Measurements from ENCODE around the gene CATSPERD. TPM values are rescaled to one million over a fixed set of nuclear protein-coding genes. Genes with fewer than 3 reads are reported as not detected.

Gene CATSPERD
- total RNA-seq, 1 experiment from 2014 or later = not detected

- Histone ChIP-seq H3K4me2 (peak overlapping the region; percentile 46), H3K36me3 (ENCODE audit: low read depth) (no peaks in the 10 kb centered on the region), H3K4me1 (replicated peaks; ENCODE audit: insufficient read depth) (0 out of 2 replicates have a peak, but pooled peaks cover 9% of the 10 kb centered on the region), H3K27me3 (ENCODE audit: insufficient read depth, low read depth) (no peaks in the 10 kb centered on the region), H3K4me3 (peak overlapping the region; percentile 85; the same call in 1 of the 2 replicates), H4K20me1 (ENCODE audit: insufficient read depth) (no peaks in the 10 kb centered on the region), H3K9me2 (ENCODE audit: insufficient read depth) (no peaks in the 10 kb centered on the region), H3F3A (ENCODE audit: insufficient read depth, low read depth) (peaks cover 17% of the 10 kb centered on the region; the same call in 1 of the 2 replicates), H2AFZ (no peak overlapping the region), H3K79me2 (ENCODE audit: low read depth) (no peaks in the 10 kb centered on the region), H3K27ac (no peak overlapping the region), H3K9me3 (ENCODE audit: insufficient read depth, low read depth) (no peaks in the 10 kb centered on the region)
- intact Hi-C loops (cut with micrococcal nuclease; ENCODE audit: unreplicated experiment) = no loop called here
- BruUV-seq (replicated peaks) = TSS peak; percentile 59
- DNase-seq = peak; percentile 56 to 84
- TF ChIP-seq CTCF (conservative IDR thresholded peaks at IDR 0.05) (no peak; the same call in 1 of the 2 replicates), EZH2 (IDR thresholded peaks at IDR 0.05; ENCODE audit: low read depth) (no peak)
- POLR2A ChIA-PET (ENCODE audit: unreplicated experiment) = interaction anchor here (0.6 to 0.7 kb wide), 2 partner anchors 18 to 1673 kb away, joined by 3 to 4 read pairs; partner anchors contain the start of gene CREB3L3
- CTCF ChIA-PET = no interaction called here
These were observed 106.3 kb downstream of the CATSPERD start for GRCh38 chr19:5826531-5827341.

- Histone ChIP-seq H3K4me2 (peak overlapping the region; percentile 46), H3K9me2 (ENCODE audit: insufficient read depth) (no peaks in the 10 kb centered on the region), H3K27me3 (ENCODE audit: insufficient read depth, low read depth) (no peaks in the 10 kb centered on the region), H3K4me1 (replicated peaks; ENCODE audit: insufficient read depth) (0 out of 2 replicates have a peak, but pooled peaks cover 9% of the 10 kb centered on the region), H3K9me3 (ENCODE audit: insufficient read depth, low read depth) (no peaks in the 10 kb centered on the region), H3K79me2 (ENCODE audit: low read depth) (no peaks in the 10 kb centered on the region), H3K4me3 (peak overlapping the region; percentile 85; the same call in 1 of the 2 replicates), H3K27ac (no peak overlapping the region; the same call in 1 of the 2 replicates), H2AFZ (no peak overlapping the region), H3F3A (ENCODE audit: insufficient read depth, low read depth) (peaks cover 17% of the 10 kb centered on the region; the same call in 1 of the 2 replicates), H3K36me3 (ENCODE audit: low read depth) (no peaks in the 10 kb centered on the region), H4K20me1 (ENCODE audit: insufficient read depth) (no peaks in the 10 kb centered on the region)
- ChIA-PET CTCF (interaction anchor here (1.1 kb wide), 1 partner anchor 24 kb away, joined by 4 read pairs; no protein-coding TSS in a partner anchor), POLR2A (ENCODE audit: unreplicated experiment) (interaction anchor here (0.5 to 0.8 kb wide), 7 partner anchors 77 to 1602 kb away, joined by 3 to 18 read pairs (median 5); partner anchors contain the start of gene CAPS)
- DNase-seq = no peak
- TF ChIP-seq EZH2 (IDR thresholded peaks at IDR 0.05; ENCODE audit: low read depth) (no peak), CTCF (conservative IDR thresholded peaks at IDR 0.05) (no peak)
- intact Hi-C loops (cut with micrococcal nuclease; ENCODE audit: unreplicated experiment) = no loop called here
- no TSS peak for BruUV-seq (replicated peaks)
These were observed 107.0 kb downstream of the CATSPERD start for GRCh38 chr19:5827342-5827890.

GRCh38 chr19:5827891-5828660, 107.6 kb downstream of the CATSPERD start:
- no peaks in the 10 kb centered on the region for H3K36me3 ChIP-seq (ENCODE audit: low read depth)
- no peaks in the 10 kb centered on the region for H3K79me2 ChIP-seq (ENCODE audit: low read depth)
- ChIA-PET POLR2A (ENCODE audit: unreplicated experiment) (interaction anchor here (0.5 to 0.8 kb wide), 9 partner anchors 76 to 1603 kb away, joined by 3 to 25 read pairs (median 5); partner anchors contain the start of gene CAPS), CTCF (interaction anchor here (1.1 kb wide), 1 partner anchor 24 kb away, joined by 4 read pairs; no protein-coding TSS in a partner anchor)
- intact Hi-C loops (cut with micrococcal nuclease; ENCODE audit: unreplicated experiment) = no loop called here
- no peaks in the 10 kb centered on the region for H4K20me1 ChIP-seq (ENCODE audit: insufficient read depth)
- peak overlapping the region; percentile 58 for H3K27ac ChIP-seq
- H3F3A ChIP-seq (ENCODE audit: insufficient read depth, low read depth) = peaks cover 17% of the 10 kb centered on the region; the same call in 1 of the 2 replicates
- BruUV-seq (replicated peaks) = no TSS peak
- H3K9me3 ChIP-seq (ENCODE audit: insufficient read depth, low read depth) = no peaks in the 10 kb centered on the region
- 0 out of 2 replicates have a peak, but pooled peaks cover 9% of the 10 kb centered on the region for H3K4me1 ChIP-seq (replicated peaks; ENCODE audit: insufficient read depth)
- peak overlapping the region; percentile 81 for H3K4me2 ChIP-seq
- no peaks in the 10 kb centered on the region for H3K9me2 ChIP-seq (ENCODE audit: insufficient read depth)
- H2AFZ ChIP-seq = peak overlapping the region; percentile 62
- no peaks in the 10 kb centered on the region for H3K27me3 ChIP-seq (ENCODE audit: insufficient read depth, low read depth)
- TF ChIP-seq CTCF (conservative IDR thresholded peaks at IDR 0.05) = no peak
- no peak for TF ChIP-seq EZH2 (IDR thresholded peaks at IDR 0.05; ENCODE audit: low read depth)
- peak; percentile 75 to 94 for DNase-seq
- H3K4me3 ChIP-seq = peak overlapping the region; percentile 85
